ENCODE results near the gene SRSF7. TPM values are rescaled to one million over a fixed set of nuclear protein-coding genes. Genes with fewer than 3 reads are reported as not detected.

SRSF7 gene
- total RNA-seq, 1 donor from 2014 or later, result 215 TPM

GRCh38 chr2:38754506-38754905, 3.3 kb upstream of the SRSF7 start:
- H3K4me3 ChIP-seq (ENCODE audit: low read depth, low read length), result peak overlapping the region; percentile 18
- no peak for DNase-seq (ENCODE audit: low read depth)
- TF ChIP-seq CTCF (conservative IDR thresholded peaks at IDR 0.05; ENCODE audit: low read depth, low read length), result no peak

- TF ChIP-seq CTCF (conservative IDR thresholded peaks at IDR 0.05; ENCODE audit: low read depth, low read length), result no peak
- no peak for DNase-seq (ENCODE audit: low read depth)
- no peak overlapping the region for H3K4me3 ChIP-seq (ENCODE audit: low read depth, low read length)
Measured at GRCh38 chr2:38754049-38754448, 2.9 kb upstream of the SRSF7 start.

- H3K4me3 ChIP-seq (ENCODE audit: low read depth, low read length), result peak overlapping the region; percentile 99
- no peak for TF ChIP-seq CTCF (conservative IDR thresholded peaks at IDR 0.05; ENCODE audit: low read depth, low read length)
- no peak for DNase-seq (ENCODE audit: low read depth)
Measured at GRCh38 chr2:38751596-38752410, 642 bp upstream of the SRSF7 start.

GRCh38 chr2:38750011-38750890, 910 bp downstream of the SRSF7 start:
- no peak for DNase-seq (ENCODE audit: low read depth)
- no peak for TF ChIP-seq CTCF (conservative IDR thresholded peaks at IDR 0.05; ENCODE audit: low read depth, low read length)
- H3K4me3 ChIP-seq (ENCODE audit: low read depth, low read length), result peak overlapping the region; percentile 99

GRCh38 chr2:38748943-38749804, 2.0 kb downstream of the SRSF7 start:
- TF ChIP-seq CTCF (conservative IDR thresholded peaks at IDR 0.05; ENCODE audit: low read depth, low read length), result no peak
- no peak for DNase-seq (ENCODE audit: low read depth)
- H3K4me3 ChIP-seq (ENCODE audit: low read depth, low read length), result peak overlapping the region; percentile 99

GRCh38 chr2:38748391-38748790, 2.8 kb downstream of the SRSF7 start:
- no peak for TF ChIP-seq CTCF (conservative IDR thresholded peaks at IDR 0.05; ENCODE audit: low read depth, low read length)
- DNase-seq (ENCODE audit: low read depth), result no peak
- H3K4me3 ChIP-seq (ENCODE audit: low read depth, low read length), result no peak overlapping the region

All from epithelial cell of proximal tubule (primary cell).